ENCODE measurements around the gene DEXI.

DEXI gene

GRCh38 chr16:10987361-10988163 lies 45.3 kb upstream of the DEXI start:
- CTCF ChIA-PET = interaction anchor here (1.0 to 1.4 kb wide), 2 partner anchors 16 to 268 kb away, joined by 3 to 5 read pairs; no protein-coding TSS in a partner anchor
- TF ChIP-seq, protein P1, sequence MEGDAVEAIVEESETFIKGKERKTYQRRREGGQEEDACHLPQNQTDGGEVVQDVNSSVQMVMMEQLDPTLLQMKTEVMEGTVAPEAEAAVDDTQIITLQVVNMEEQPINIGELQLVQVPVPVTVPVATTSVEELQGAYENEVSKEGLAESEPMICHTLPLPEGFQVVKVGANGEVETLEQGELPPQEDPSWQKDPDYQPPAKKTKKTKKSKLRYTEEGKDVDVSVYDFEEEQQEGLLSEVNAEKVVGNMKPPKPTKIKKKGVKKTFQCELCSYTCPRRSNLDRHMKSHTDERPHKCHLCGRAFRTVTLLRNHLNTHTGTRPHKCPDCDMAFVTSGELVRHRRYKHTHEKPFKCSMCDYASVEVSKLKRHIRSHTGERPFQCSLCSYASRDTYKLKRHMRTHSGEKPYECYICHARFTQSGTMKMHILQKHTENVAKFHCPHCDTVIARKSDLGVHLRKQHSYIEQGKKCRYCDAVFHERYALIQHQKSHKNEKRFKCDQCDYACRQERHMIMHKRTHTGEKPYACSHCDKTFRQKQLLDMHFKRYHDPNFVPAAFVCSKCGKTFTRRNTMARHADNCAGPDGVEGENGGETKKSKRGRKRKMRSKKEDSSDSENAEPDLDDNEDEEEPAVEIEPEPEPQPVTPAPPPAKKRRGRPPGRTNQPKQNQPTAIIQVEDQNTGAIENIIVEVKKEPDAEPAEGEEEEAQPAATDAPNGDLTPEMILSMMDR (IDR thresholded peaks at IDR 0.05; ENCODE audit: insufficient read depth, low read length, missing control alignments) = no peak
- H3K4me3 ChIP-seq (ENCODE audit: low read depth, low read length) = no peak overlapping the region
- no peak for DNase-seq (ENCODE audit: low read depth, low spot score)
- POLR2A ChIA-PET = interaction anchor here (1.1 kb wide), 1 partner anchor 268 kb away, joined by 4 read pairs; the partner anchor contains the start of gene SOCS1

GRCh38 chr16:10984509-10984908 lies 42.2 kb upstream of the DEXI start:
- CTCF ChIA-PET = interaction anchor here (1.1 to 4.7 kb wide), 7 partner anchors 12 to 272 kb away, joined by 3 to 31 read pairs (median 8); partner anchors contain the start of gene SOCS1
- no peak for DNase-seq (ENCODE audit: low read depth, low spot score)
- no peak overlapping the region for H3K4me3 ChIP-seq (ENCODE audit: low read depth, low read length)
- POLR2A ChIA-PET = interaction anchor here (1.0 to 1.4 kb wide), 2 partner anchors 271 to 272 kb away, joined by 3 to 4 read pairs; partner anchors contain the start of gene SOCS1
- TF ChIP-seq, protein P1 (IDR thresholded peaks at IDR 0.05; ENCODE audit: insufficient read depth, low read length, missing control alignments) = no peak

DNA sequence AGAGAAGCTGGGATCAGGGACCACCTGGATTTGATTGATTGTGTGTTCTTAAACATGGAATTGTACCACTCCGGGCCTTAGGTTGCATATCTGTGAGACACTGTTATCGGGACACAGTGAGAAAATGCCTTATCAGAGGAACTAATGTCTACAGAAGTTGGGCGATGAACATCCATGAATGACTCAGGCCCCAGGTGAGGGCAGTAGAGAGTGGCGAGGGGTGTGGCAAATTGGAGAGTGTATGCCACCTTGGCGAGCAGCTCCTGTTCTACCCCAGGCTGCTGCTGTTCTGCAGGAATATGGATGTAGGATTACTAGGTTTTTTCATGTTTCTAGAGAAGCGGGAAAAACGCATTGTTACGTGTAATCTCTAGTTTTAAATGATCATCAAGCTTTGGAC lies 40.9 kb upstream of the DEXI start:
- TF ChIP-seq, protein P1 (IDR thresholded peaks at IDR 0.05; ENCODE audit: insufficient read depth, low read length, missing control alignments) = no peak
- POLR2A ChIA-PET = interaction anchor here (0.9 kb wide), 1 partner anchor 273 kb away, joined by 4 read pairs; the partner anchor contains the start of gene SOCS1
- H3K4me3 ChIP-seq (ENCODE audit: low read depth, low read length) = no peak overlapping the region
- CTCF ChIA-PET = interaction anchor here (0.9 to 4.7 kb wide), 7 partner anchors 10 to 372 kb away, joined by 3 to 31 read pairs (median 8); partner anchors contain the start of gene SOCS1
- DNase-seq (ENCODE audit: low read depth, low spot score) = no peak

DNA sequence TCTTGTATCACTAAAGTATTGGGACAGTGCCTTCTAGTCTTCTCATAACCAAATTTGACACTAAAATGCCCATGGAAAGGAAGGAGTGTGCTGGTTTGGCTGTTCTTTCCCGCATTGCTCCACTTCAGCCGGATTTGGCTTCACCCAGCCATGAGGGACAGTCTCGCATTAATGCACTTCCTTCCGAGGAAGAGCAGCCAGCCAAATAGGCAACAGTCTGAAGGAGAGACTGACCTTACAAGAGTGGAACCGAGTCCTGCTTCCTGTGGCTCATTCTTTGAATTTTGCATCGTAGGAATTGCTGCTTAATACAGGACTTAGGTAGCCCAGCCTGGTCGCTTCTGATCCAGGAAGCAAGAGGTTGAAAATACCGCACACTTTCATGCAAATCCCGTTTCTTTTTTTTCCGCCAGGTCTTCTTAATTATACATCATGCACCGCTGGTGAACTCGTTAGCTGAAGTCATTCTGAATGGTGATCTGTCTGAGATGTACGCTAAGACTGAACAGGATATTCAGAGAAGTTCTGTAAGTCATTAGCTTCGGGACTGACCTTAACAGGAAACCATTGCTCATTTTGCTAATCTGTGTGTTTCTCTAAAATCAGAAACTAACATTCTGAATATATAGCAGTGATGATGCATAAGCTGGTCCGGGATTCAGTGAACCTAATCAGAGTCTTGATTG lies 40.3 kb upstream of the DEXI start:
- DNase-seq (ENCODE audit: low read depth, low spot score) = no peak
- H3K4me3 ChIP-seq (ENCODE audit: low read depth, low read length) = no peak overlapping the region
- TF ChIP-seq, protein P1 (IDR thresholded peaks at IDR 0.05; ENCODE audit: insufficient read depth, low read length, missing control alignments) = no peak
- POLR2A ChIA-PET = interaction anchor here (0.6 to 0.9 kb wide), 2 partner anchors 92 to 274 kb away, joined by 3 to 4 read pairs; partner anchors contain the start of gene SOCS1
- CTCF ChIA-PET = interaction anchor here (0.9 to 4.7 kb wide), 6 partner anchors 10 to 372 kb away, joined by 3 to 31 read pairs (median 10); partner anchors contain the start of gene SOCS1

DNA sequence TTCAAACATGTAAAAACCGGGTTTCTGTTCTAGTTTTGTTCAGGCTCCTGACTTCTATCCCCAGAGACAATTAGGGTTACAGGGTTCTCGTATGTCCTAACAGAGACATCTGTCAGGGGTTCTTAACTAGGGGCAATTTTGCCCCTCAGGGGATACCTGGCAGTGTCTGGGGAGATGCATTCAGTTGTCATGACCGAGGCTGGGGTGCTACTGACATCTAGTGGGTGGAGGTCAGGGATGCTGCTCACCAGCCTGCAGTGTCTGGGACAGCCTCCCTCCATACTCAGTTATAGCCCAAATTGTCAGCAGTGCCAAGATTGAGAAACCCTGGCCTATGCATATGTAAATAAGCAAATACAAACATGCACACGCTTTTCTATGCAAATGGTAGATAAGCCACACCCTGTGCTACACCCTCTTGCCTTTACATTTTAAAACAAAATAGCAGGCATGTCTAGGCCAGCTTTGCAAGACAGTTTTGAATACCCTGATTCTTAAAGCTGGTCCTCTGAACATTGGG lies 39.5 kb upstream of the DEXI start:
- TF ChIP-seq, protein P1 (IDR thresholded peaks at IDR 0.05; ENCODE audit: insufficient read depth, low read length, missing control alignments) = peak; percentile 19
- no peak overlapping the region for H3K4me3 ChIP-seq (ENCODE audit: low read depth, low read length)
- ChIA-PET CTCF (interaction anchor here (4.6 to 4.7 kb wide), 2 partner anchors 18 to 275 kb away, joined by 30 to 31 read pairs; partner anchors contain the start of gene SOCS1), POLR2A (no interaction called here)
- DNase-seq (ENCODE audit: low read depth, low spot score) = no peak

All from AG04449 (cell line).